ENCODE data around the gene APOLD1. TPM values are rescaled to one million over a fixed set of nuclear protein-coding genes. Genes with fewer than 3 reads are reported as not detected.
A peak's percentile ranks its signal among the peaks of the same experiment; 100 is the strongest.

Gene APOLD1
- total RNA-seq, 6 experiments from 2014 or later: 0.27 to 5.6 (median 1.2) TPM

- WGBS (ENCODE audit: insufficient coverage, low coverage, low lambda C conversion rate, missing lambda C conversion rate): 83% methylated on average over 5 of the region's 8 CpGs
- intact Hi-C loops (cut with DNase I): no loop called here
- no peak for DNase-seq
- H3K36me3 ChIP-seq: no peaks in the 10 kb centered on the region
- ATAC-seq: no peak
- no peaks in the 10 kb centered on the region for H3K27me3 ChIP-seq
- H3K27ac ChIP-seq: no peak overlapping the region
- H3K9me3 ChIP-seq: no peaks in the 10 kb centered on the region
- TF ChIP-seq CTCF (IDR thresholded peaks at IDR 0.05) (no peak), POLR2A (IDR thresholded peaks at IDR 0.05) (no peak)
- no peaks in the 10 kb centered on the region for H3K4me1 ChIP-seq
- H3K4me3 ChIP-seq: no peak overlapping the region
Observed at GRCh38 chr12:12744546-12745305, 40.7 kb upstream of the APOLD1 start.

DNA sequence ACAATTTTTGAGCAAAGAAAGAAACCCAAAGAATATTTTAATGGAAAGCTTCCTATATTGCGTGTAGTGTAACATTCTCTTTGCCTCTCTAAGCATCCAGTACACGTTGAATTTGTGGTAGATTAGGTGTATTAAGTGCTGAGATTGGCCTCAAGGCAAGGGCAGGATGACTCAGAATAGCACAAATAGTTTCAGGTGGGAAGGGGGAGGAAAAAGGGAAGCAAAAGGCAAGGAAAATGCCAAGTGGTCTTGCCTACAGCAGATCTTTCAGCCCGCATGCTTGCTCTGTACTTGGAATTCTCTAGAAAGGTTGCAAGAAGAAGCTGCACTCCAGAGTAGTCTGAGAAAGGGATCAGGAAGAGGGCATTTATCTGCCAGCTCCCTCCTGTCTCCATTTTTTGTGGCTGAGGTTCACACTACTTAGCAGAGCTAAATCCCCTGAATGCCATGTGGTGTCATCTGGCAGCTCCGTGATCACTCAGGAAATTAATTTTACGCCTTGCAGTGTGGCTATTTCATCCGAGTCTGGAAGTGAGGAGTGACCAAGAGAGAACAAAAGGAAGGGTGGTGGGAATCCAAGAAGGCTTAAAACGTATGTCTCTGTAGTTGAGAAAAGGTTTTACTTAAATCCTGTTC, 39.8 kb upstream of the APOLD1 start:
- Histone ChIP-seq H3K9me3 (no peaks in the 10 kb centered on the region), H3K27me3 (no peaks in the 10 kb centered on the region), H3K36me3 (no peaks in the 10 kb centered on the region), H3K27ac (no peak overlapping the region), H3K4me3 (no peak overlapping the region), H3K4me1 (no peaks in the 10 kb centered on the region)
- ATAC-seq (no peak), DNase-seq (no peak)
- no peak for TF ChIP-seq CTCF (IDR thresholded peaks at IDR 0.05)
- no peak for TF ChIP-seq POLR2A (IDR thresholded peaks at IDR 0.05)
- WGBS (ENCODE audit: insufficient coverage, low coverage, low lambda C conversion rate, missing lambda C conversion rate): 84% methylated on average over 6 of the region's 7 CpGs
- intact Hi-C loops (cut with DNase I): no loop called here

DNA sequence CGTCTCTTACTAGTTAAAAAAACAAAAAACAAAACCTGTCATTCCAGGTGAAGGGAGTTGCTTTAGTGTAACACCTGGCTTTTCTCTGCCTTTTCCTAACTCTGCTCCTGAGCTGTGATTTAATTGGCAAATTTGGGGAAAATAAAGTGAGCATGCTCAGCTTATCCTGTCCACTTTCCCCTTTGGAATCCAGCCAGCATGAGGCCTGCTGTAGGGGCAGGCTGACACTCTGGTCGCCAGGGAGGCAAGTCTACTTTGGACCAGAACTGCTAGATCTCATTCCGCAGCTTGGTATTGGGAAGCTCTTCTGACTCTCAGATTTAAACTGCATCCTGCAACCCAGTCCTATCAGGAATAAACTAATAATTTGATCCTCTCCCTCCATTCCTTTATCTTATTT, 38.2 kb upstream of the APOLD1 start:
- TF ChIP-seq CTCF (IDR thresholded peaks at IDR 0.05): no peak
- no peak for TF ChIP-seq POLR2A (IDR thresholded peaks at IDR 0.05)
- H3K36me3 ChIP-seq: no peaks in the 10 kb centered on the region
- H3K9me3 ChIP-seq: no peaks in the 10 kb centered on the region
- no peaks in the 10 kb centered on the region for H3K4me1 ChIP-seq
- intact Hi-C loops (cut with DNase I): no loop called here
- DNase-seq: no peak
- ATAC-seq: no peak
- no peak overlapping the region for H3K4me3 ChIP-seq
- WGBS (ENCODE audit: insufficient coverage, low coverage, low lambda C conversion rate, missing lambda C conversion rate): 97% methylated on average over 3 of the region's 3 CpGs
- no peak overlapping the region for H3K27ac ChIP-seq
- H3K27me3 ChIP-seq: no peaks in the 10 kb centered on the region

GRCh38 chr12:12748044-12748443, 37.4 kb upstream of the APOLD1 start:
- 63% methylated on average over 3 of the region's 3 CpGs for WGBS (ENCODE audit: insufficient coverage, low coverage, low lambda C conversion rate, missing lambda C conversion rate)
- Histone ChIP-seq H3K4me1 (no peaks in the 10 kb centered on the region), H3K9me3 (no peaks in the 10 kb centered on the region), H3K36me3 (no peaks in the 10 kb centered on the region), H3K27ac (no peak overlapping the region), H3K27me3 (no peaks in the 10 kb centered on the region), H3K4me3 (no peak overlapping the region)
- TF ChIP-seq POLR2A (IDR thresholded peaks at IDR 0.05): no peak
- TF ChIP-seq CTCF (IDR thresholded peaks at IDR 0.05): no peak
- DNase-seq (no peak), ATAC-seq (peak in 1 of 4 donors; percentile 27)
- intact Hi-C loops (cut with DNase I): no loop called here
